HCT116 (cell line): ENCODE data around the gene IGF2.

ENCODE experiments used
- ELF1 ChIP-seq: IDR thresholded peaks from 2 replicates; pipeline ENCODE4 v1.6.1; 2012; ENCODE audit warnings: low read depth, borderline replicate concordance
- POLR2AphosphoS5 ChIP-seq: IDR thresholded peaks from 2 replicates; pipeline ENCODE4 v1.6.1; 2011; ENCODE audit warnings: mild to moderate bottlenecking, low read depth, low read length, moderate library complexity
- RAD21 ChIP-seq: IDR thresholded peaks from 2 replicates; pipeline ENCODE4 v1.6.1; 2012; ENCODE audit warnings: low read depth, mild to moderate bottlenecking
- TF ChIP-seq, protein P1 (sequence below), 3 experiments: fragments of 200-600 bp in 1 of 3; sonication (generic) in 1 of 3; IDR thresholded peaks in 2 of 3; conservative IDR thresholded peaks in 1 of 3; 2 replicates each; pipeline ENCODE4 v1.5.1; 2012 to 2017; ENCODE audit warnings: low read depth in 2 of 3, low read length in 2 of 3, antibody characterized with exemption in 1 of 3, borderline replicate concordance in 1 of 3, control low read depth in 1 of 3, mild to moderate bottlenecking in 1 of 3, mixed read lengths in 1 of 3, mixed run types in 1 of 3, moderate library complexity in 1 of 3; ENCODE audit not compliant: insufficient read depth in 1 of 3

GRCh38 chr11:2129308-2129698 lies 9.9 kb downstream of the IGF2 start:
- TF ChIP-seq, protein P1, sequence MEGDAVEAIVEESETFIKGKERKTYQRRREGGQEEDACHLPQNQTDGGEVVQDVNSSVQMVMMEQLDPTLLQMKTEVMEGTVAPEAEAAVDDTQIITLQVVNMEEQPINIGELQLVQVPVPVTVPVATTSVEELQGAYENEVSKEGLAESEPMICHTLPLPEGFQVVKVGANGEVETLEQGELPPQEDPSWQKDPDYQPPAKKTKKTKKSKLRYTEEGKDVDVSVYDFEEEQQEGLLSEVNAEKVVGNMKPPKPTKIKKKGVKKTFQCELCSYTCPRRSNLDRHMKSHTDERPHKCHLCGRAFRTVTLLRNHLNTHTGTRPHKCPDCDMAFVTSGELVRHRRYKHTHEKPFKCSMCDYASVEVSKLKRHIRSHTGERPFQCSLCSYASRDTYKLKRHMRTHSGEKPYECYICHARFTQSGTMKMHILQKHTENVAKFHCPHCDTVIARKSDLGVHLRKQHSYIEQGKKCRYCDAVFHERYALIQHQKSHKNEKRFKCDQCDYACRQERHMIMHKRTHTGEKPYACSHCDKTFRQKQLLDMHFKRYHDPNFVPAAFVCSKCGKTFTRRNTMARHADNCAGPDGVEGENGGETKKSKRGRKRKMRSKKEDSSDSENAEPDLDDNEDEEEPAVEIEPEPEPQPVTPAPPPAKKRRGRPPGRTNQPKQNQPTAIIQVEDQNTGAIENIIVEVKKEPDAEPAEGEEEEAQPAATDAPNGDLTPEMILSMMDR (IDR thresholded peaks at IDR 0.05 in 2 of 3, conservative IDR thresholded peaks at IDR 0.05 in 1 of 3; ENCODE audit: borderline replicate concordance in 1 of 3, insufficient read depth in 1 of 3, low read depth in 2 of 3, low read length in 2 of 3) = no peak
- TF ChIP-seq POLR2AphosphoS5 (no peak), RAD21 (no peak), ELF1 (no peak)
